ENCODE data around the gene CMTM3. TPM values are rescaled to one million over a fixed set of nuclear protein-coding genes. Genes with fewer than 3 reads are reported as not detected.

The CMTM3 gene
- total and polyA plus RNA-seq, 10 donors: 16.2 to 53.1 (median 39.1) TPM

- WGBS, 5 donors: 80 to 95% (median 88%) methylated on average over 3 of the region's 3 CpGs
- TF ChIP-seq POLR2AphosphoS5 (IDR thresholded peaks at IDR 0.05) (no peak), POLR2A (IDR thresholded peaks at IDR 0.05) (no peak), CTCF (IDR thresholded peaks at IDR 0.05 in 8 of 11, conservative IDR thresholded peaks at IDR 0.05 in 3 of 11) (no peak)
Measured at GRCh38 chr16:66656547-66656946, 52.0 kb downstream of the CMTM3 start.

GRCh38 chr16:66658143-66658859, 53.8 kb downstream of the CMTM3 start:
- Histone ChIP-seq H3K27me3 (replicated peaks in 1 of 7) (peaks cover 0 to 15% (median 0%) of the 10 kb centered on the region in 7 donors), H3K9me3 (no peaks in the 10 kb centered on the region), H3K4me1 (peaks cover 0 to 40% (median 11%) of the 10 kb centered on the region in 6 donors), H3K36me3 (no peaks in the 10 kb centered on the region), H3K27ac (no peak overlapping the region), H3K4me3 (no peak overlapping the region)
- 34 to 42% (median 35%) methylated on average over 6 of the region's 6 CpGs for WGBS, 5 donors
- no peak for TF ChIP-seq POLR2A (IDR thresholded peaks at IDR 0.05)
- no peak for TF ChIP-seq CTCF (IDR thresholded peaks at IDR 0.05 in 8 of 11, conservative IDR thresholded peaks at IDR 0.05 in 3 of 11)
- no peak for TF ChIP-seq POLR2AphosphoS5 (IDR thresholded peaks at IDR 0.05)
- intact Hi-C loops (cut with DNase I; ENCODE audit: low total_unique reads): no loop called here
- DNase-seq: no peak

More at GRCh38 chr16:66656547-66656946, 52.0 kb downstream of the CMTM3 start:
- no peak for DNase-seq
- no peak overlapping the region for H3K27ac ChIP-seq
- peaks cover 0 to 15% (median 0%) of the 10 kb centered on the region in 7 donors for H3K27me3 ChIP-seq (replicated peaks in 1 of 7)
- H3K9me3 ChIP-seq: no peaks in the 10 kb centered on the region
- H3K4me3 ChIP-seq: no peak overlapping the region
- H3K4me1 ChIP-seq: peaks cover 0 to 58% (median 9%) of the 10 kb centered on the region in 6 donors
- intact Hi-C loops (cut with DNase I; ENCODE audit: low total_unique reads): no loop called here
- H3K36me3 ChIP-seq: no peaks in the 10 kb centered on the region

GRCh38 chr16:66658860-66659190, 54.3 kb downstream of the CMTM3 start:
- Histone ChIP-seq H3K27me3 (replicated peaks in 1 of 7) (peaks cover 0 to 15% (median 0%) of the 10 kb centered on the region in 7 donors), H3K4me1 (peaks cover 0 to 35% (median 11%) of the 10 kb centered on the region in 6 donors), H3K9me3 (no peaks in the 10 kb centered on the region), H3K36me3 (no peaks in the 10 kb centered on the region), H3K4me3 (no peak overlapping the region), H3K27ac (no peak overlapping the region)
- intact Hi-C loops (cut with DNase I; ENCODE audit: low total_unique reads): no loop called here
- DNase-seq: no peak
- 93 to 97% (median 96%) methylated on average over 5 of the region's 5 CpGs for WGBS, 5 donors
- TF ChIP-seq CTCF (IDR thresholded peaks at IDR 0.05 in 8 of 11, conservative IDR thresholded peaks at IDR 0.05 in 3 of 11): no peak
- TF ChIP-seq POLR2AphosphoS5 (IDR thresholded peaks at IDR 0.05): no peak
- TF ChIP-seq POLR2A (IDR thresholded peaks at IDR 0.05): no peak

- peaks cover 0 to 27% (median 11%) of the 10 kb centered on the region in 6 donors for H3K4me1 ChIP-seq
- intact Hi-C loops (cut with DNase I; ENCODE audit: low total_unique reads): no loop called here
- no peaks in the 10 kb centered on the region for H3K9me3 ChIP-seq
- H3K4me3 ChIP-seq: no peak overlapping the region
- no peaks in the 10 kb centered on the region for H3K36me3 ChIP-seq
- DNase-seq: peak; percentile 76
- H3K27me3 ChIP-seq (replicated peaks in 1 of 7): peaks cover 0 to 6% (median 0%) of the 10 kb centered on the region in 7 donors
- 7 to 15% (median 7%) methylated on average over 9 of the region's 9 CpGs for WGBS, 5 donors
- peak overlapping the region in 2 of 8 donors; percentile 28 to 39 for H3K27ac ChIP-seq
- TF ChIP-seq POLR2A (IDR thresholded peaks at IDR 0.05) (no peak), CTCF (IDR thresholded peaks at IDR 0.05 in 8 of 11, conservative IDR thresholded peaks at IDR 0.05 in 3 of 11) (no peak), POLR2AphosphoS5 (IDR thresholded peaks at IDR 0.05) (peak in 2 of 3 donors; percentile 27 to 37)
Measured at GRCh38 chr16:66660422-66661209, 56.1 kb downstream of the CMTM3 start.
